ENCODE results near the gene BCL2L13. TPM values are rescaled to one million over a fixed set of nuclear protein-coding genes. Genes with fewer than 3 reads are reported as not detected.

The BCL2L13 gene
- total RNA-seq, 1 experiment from 2014 or later = 44.0 TPM

- ATAC-seq = no peak
- Histone ChIP-seq H3K27me3 (ENCODE audit: control insufficient read depth, insufficient read depth, low read length) (no peaks in the 10 kb centered on the region), H3K27ac (ENCODE audit: low read length) (no peak overlapping the region), H3K36me3 (ENCODE audit: control insufficient read depth, insufficient read depth, low read length) (no peaks in the 10 kb centered on the region; the same call in 1 of the 2 replicates), H3K4me1 (ENCODE audit: control insufficient read depth, insufficient read depth, low read length) (0 out of 2 replicates have a peak, but pooled peaks cover 2% of the 10 kb centered on the region), H3K9me3 (ENCODE audit: control insufficient read depth, insufficient read depth, low read depth, low read length) (no peaks in the 10 kb centered on the region), H3K4me3 (ENCODE audit: low read depth in 2 of 2, low read length in 2 of 2) (no peak overlapping the region)
- TF ChIP-seq REST (IDR thresholded peaks at IDR 0.05; ENCODE audit: insufficient read depth in 1 of 2, low read depth in 2 of 2, low read length in 1 of 2) (no peak), POLR2AphosphoS5 (IDR thresholded peaks at IDR 0.05; ENCODE audit: low read depth, low read length) (no peak), TCF7L2 (IDR thresholded peaks at IDR 0.05; ENCODE audit: low read depth, low read length) (no peak), SIN3A (IDR thresholded peaks at IDR 0.05; ENCODE audit: borderline replicate concordance, insufficient read depth, low read depth, low read length) (no peak), CTCF (IDR thresholded peaks at IDR 0.05) (no peak)
- DNase-seq (ENCODE audit: low read depth, low spot score) = no peak
- in situ Hi-C loops (cut with HindIII; ENCODE audit: low pct_unique_long_range_greater_than_20kb, low sequenced_read_pairs) = no loop called here
- no TSS peak for BruUV-seq (replicated peaks)
- ChIA-PET POLR2A (no interaction called here), CTCF (no interaction called here)
- intact Hi-C loops (cut with micrococcal nuclease; ENCODE audit: unreplicated experiment) = no loop called here
Measured at GRCh38 chr22:17712441-17712840, 73.9 kb downstream of the BCL2L13 start.

GRCh38 chr22:17716529-17716928, 78.0 kb downstream of the BCL2L13 start:
- no TSS peak for BruUV-seq (replicated peaks)
- Histone ChIP-seq H3K27me3 (ENCODE audit: control insufficient read depth, insufficient read depth, low read length) (no peaks in the 10 kb centered on the region), H3K27ac (ENCODE audit: low read length) (no peak overlapping the region), H3K9me3 (ENCODE audit: control insufficient read depth, insufficient read depth, low read depth, low read length) (no peaks in the 10 kb centered on the region), H3K36me3 (ENCODE audit: control insufficient read depth, insufficient read depth, low read length) (no peaks in the 10 kb centered on the region), H3K4me1 (ENCODE audit: control insufficient read depth, insufficient read depth, low read length) (no peaks in the 10 kb centered on the region), H3K4me3 (ENCODE audit: low read depth in 2 of 2, low read length in 2 of 2) (no peak overlapping the region)
- no peak for DNase-seq (ENCODE audit: low read depth, low spot score)
- CTCF ChIA-PET = no interaction called here
- no peak for ATAC-seq
- TF ChIP-seq CTCF (IDR thresholded peaks at IDR 0.05) = no peak
- in situ Hi-C loops (cut with HindIII; ENCODE audit: low pct_unique_long_range_greater_than_20kb, low sequenced_read_pairs) = no loop called here
- POLR2A ChIA-PET = no interaction called here
- intact Hi-C loops (cut with micrococcal nuclease; ENCODE audit: unreplicated experiment) = no loop called here

- intact Hi-C loops (cut with micrococcal nuclease; ENCODE audit: unreplicated experiment) (no loop called here), in situ Hi-C loops (cut with HindIII; ENCODE audit: low pct_unique_long_range_greater_than_20kb, low sequenced_read_pairs) (no loop called here)
- Histone ChIP-seq H3K27me3 (ENCODE audit: control insufficient read depth, insufficient read depth, low read length) (no peaks in the 10 kb centered on the region), H3K27ac (ENCODE audit: low read length) (no peak overlapping the region), H3K4me1 (ENCODE audit: control insufficient read depth, insufficient read depth, low read length) (no peaks in the 10 kb centered on the region), H3K36me3 (ENCODE audit: control insufficient read depth, insufficient read depth, low read length) (no peaks in the 10 kb centered on the region), H3K4me3 (ENCODE audit: low read depth in 2 of 2, low read length in 2 of 2) (no peak overlapping the region), H3K9me3 (ENCODE audit: control insufficient read depth, insufficient read depth, low read depth, low read length) (no peaks in the 10 kb centered on the region)
- DNase-seq (ENCODE audit: low read depth, low spot score) (no peak), ATAC-seq (no peak)
- ChIA-PET POLR2A (no interaction called here), CTCF (no interaction called here)
- no TSS peak for BruUV-seq (replicated peaks)
- no peak for TF ChIP-seq TCF7L2 (IDR thresholded peaks at IDR 0.05; ENCODE audit: low read depth, low read length)
- no peak for TF ChIP-seq POLR2AphosphoS5 (IDR thresholded peaks at IDR 0.05; ENCODE audit: low read depth, low read length)
- TF ChIP-seq REST (IDR thresholded peaks at IDR 0.05; ENCODE audit: insufficient read depth in 1 of 2, low read depth in 2 of 2, low read length in 1 of 2) = no peak
- TF ChIP-seq CTCF (IDR thresholded peaks at IDR 0.05) = no peak
- no peak for TF ChIP-seq SIN3A (IDR thresholded peaks at IDR 0.05; ENCODE audit: borderline replicate concordance, insufficient read depth, low read depth, low read length)
Measured at GRCh38 chr22:17717708-17718107, 79.2 kb downstream of the BCL2L13 start.
